ENCODE measurements around the gene RHBDL1. TPM values are rescaled to one million over a fixed set of nuclear protein-coding genes. Genes with fewer than 3 reads are reported as not detected.

The RHBDL1 gene
- total and polyA plus RNA-seq, 2 experiments from 2014 or later = 3.4 to 4.2 TPM

GRCh38 chr16:722835-723633, 47.6 kb downstream of the RHBDL1 start:
- Histone ChIP-seq H3K4me3 (no peak overlapping the region), H3K9me3 (ENCODE audit: low read depth) (no peaks in the 10 kb centered on the region), H3K27ac (no peak overlapping the region), H3K36me3 (replicated peaks; ENCODE audit: insufficient read depth, low read depth) (no peaks in the 10 kb centered on the region), H3K27me3 (peaks cover 7% of the 10 kb centered on the region), H3K79me2 (no peaks in the 10 kb centered on the region), H2AFZ (no peak overlapping the region), H3K9me2 (replicated peaks; ENCODE audit: insufficient read depth) (no peaks in the 10 kb centered on the region), H4K20me1 (ENCODE audit: insufficient read depth, poor library complexity, severe bottlenecking) (peaks cover 11% of the 10 kb centered on the region), H3K4me2 (no peak overlapping the region), H3K4me1 (ENCODE audit: insufficient read depth) (peaks cover 25% of the 10 kb centered on the region)
- TF ChIP-seq EZH2phosphoT487 (IDR thresholded peaks at IDR 0.05; ENCODE audit: low read depth, severe bottlenecking, unreplicated experiment) = no peak
- no peak for TF ChIP-seq EZH2 (IDR thresholded peaks at IDR 0.05; ENCODE audit: borderline replicate concordance)
- no peak for TF ChIP-seq CTCF (IDR thresholded peaks at IDR 0.05; ENCODE audit: poor library complexity)
- no peak for DNase-seq (ENCODE audit: low spot score)
- WGBS (ENCODE audit: low lambda C conversion rate, missing lambda C conversion rate) = 93% methylated on average over 24 of the region's 24 CpGs

- H3K9me2 ChIP-seq (replicated peaks; ENCODE audit: insufficient read depth) = no peaks in the 10 kb centered on the region
- H3K27ac ChIP-seq = no peak overlapping the region
- DNase-seq (ENCODE audit: low spot score) = no peak
- H3K4me3 ChIP-seq = no peak overlapping the region
- H3K9me3 ChIP-seq (ENCODE audit: low read depth) = no peaks in the 10 kb centered on the region
- no peaks in the 10 kb centered on the region for H3K79me2 ChIP-seq
- H3K4me1 ChIP-seq (ENCODE audit: insufficient read depth) = peaks cover 30% of the 10 kb centered on the region
- 96% methylated on average over 9 of the region's 9 CpGs for WGBS (ENCODE audit: low lambda C conversion rate, missing lambda C conversion rate)
- TF ChIP-seq EZH2 (IDR thresholded peaks at IDR 0.05; ENCODE audit: borderline replicate concordance) = no peak
- no peak for TF ChIP-seq EZH2phosphoT487 (IDR thresholded peaks at IDR 0.05; ENCODE audit: low read depth, severe bottlenecking, unreplicated experiment)
- TF ChIP-seq CTCF (IDR thresholded peaks at IDR 0.05; ENCODE audit: poor library complexity) = no peak
- H3K4me2 ChIP-seq = no peak overlapping the region
- peaks cover 11% of the 10 kb centered on the region for H4K20me1 ChIP-seq (ENCODE audit: insufficient read depth, poor library complexity, severe bottlenecking)
- H2AFZ ChIP-seq = no peak overlapping the region
- H3K27me3 ChIP-seq = peaks cover 7% of the 10 kb centered on the region
- H3K36me3 ChIP-seq (replicated peaks; ENCODE audit: insufficient read depth, low read depth) = no peaks in the 10 kb centered on the region
Measured at GRCh38 chr16:723695-724094, 48.2 kb downstream of the RHBDL1 start.

GRCh38 chr16:724188-725040, 48.9 kb downstream of the RHBDL1 start:
- Histone ChIP-seq H2AFZ (no peak overlapping the region), H3K9me3 (ENCODE audit: low read depth) (no peaks in the 10 kb centered on the region), H3K27me3 (peaks cover 7% of the 10 kb centered on the region), H3K27ac (no peak overlapping the region), H3K79me2 (no peaks in the 10 kb centered on the region), H3K9me2 (replicated peaks; ENCODE audit: insufficient read depth) (no peaks in the 10 kb centered on the region), H3K4me3 (no peak overlapping the region), H4K20me1 (ENCODE audit: insufficient read depth, poor library complexity, severe bottlenecking) (peaks cover 11% of the 10 kb centered on the region), H3K4me2 (no peak overlapping the region), H3K36me3 (replicated peaks; ENCODE audit: insufficient read depth, low read depth) (no peaks in the 10 kb centered on the region), H3K4me1 (ENCODE audit: insufficient read depth) (peaks cover 31% of the 10 kb centered on the region)
- no peak for DNase-seq (ENCODE audit: low spot score)
- TF ChIP-seq EZH2phosphoT487 (IDR thresholded peaks at IDR 0.05; ENCODE audit: low read depth, severe bottlenecking, unreplicated experiment) (no peak), EZH2 (IDR thresholded peaks at IDR 0.05; ENCODE audit: borderline replicate concordance) (no peak), CTCF (IDR thresholded peaks at IDR 0.05; ENCODE audit: poor library complexity) (no peak)
- WGBS (ENCODE audit: low lambda C conversion rate, missing lambda C conversion rate) = 84% methylated on average over 26 of the region's 29 CpGs

All from hepatocyte (in vitro differentiated cells).